HepG2 (cell line): ENCODE measurements around the gene SCIN. TPM values are rescaled to one million over a fixed set of nuclear protein-coding genes. Genes with fewer than 3 reads are reported as not detected.

Experiments used
- ARNT ChIP-seq: fragments of 450-650 bp; IDR thresholded peaks from 2 replicates; pipeline ENCODE4 v1.6.1; 2017
- BHLHE40 ChIP-seq: IDR thresholded peaks from 2 replicates; pipeline ENCODE4 v1.6.1; 2011; ENCODE audit warnings: low read length, improper control_type of control experiment
- MED8 ChIP-seq: sonication (generic); formaldehyde crosslinking; IDR thresholded peaks from 2 replicates; pipeline ENCODE4 v1.8.1; 2023; ENCODE audit warnings: mild to moderate bottlenecking, missing genetic modification reagents; ENCODE audit not compliant: insufficient replicate concordance
- MIXL1 ChIP-seq: IDR thresholded peaks from 2 replicates; pipeline ENCODE4 v1.6.1; 2016
- PPARG ChIP-seq: conservative IDR thresholded peaks from 2 replicates; pipeline ENCODE4 v1.6.1; 2016; ENCODE audit warnings: missing biosample characterization, missing genetic modification reagents
- ZFYVE20 ChIP-seq: sonication (generic); formaldehyde crosslinking; IDR thresholded peaks from 2 replicates; pipeline ENCODE4 v1.8.0; 2023; ENCODE audit warnings: low read depth, mild to moderate bottlenecking, moderate library complexity, missing genetic modification reagents, borderline replicate concordance
- ZNF180 ChIP-seq: sonication (generic); formaldehyde crosslinking; IDR thresholded peaks from 2 replicates; pipeline ENCODE4 v1.4.0; 2020; ENCODE audit warnings: low read depth, missing genetic modification reagents, borderline replicate concordance
- ZNF652 ChIP-seq: IDR thresholded peaks from 2 replicates; pipeline ENCODE4 v1.6.1; 2016; ENCODE audit warnings: low read depth, borderline replicate concordance
- ZNF709 ChIP-seq: sonication (generic); formaldehyde crosslinking; IDR thresholded peaks from 2 replicates; pipeline ENCODE4 v1.5.0; 2020; ENCODE audit warnings: mild to moderate bottlenecking, missing genetic modification reagents
- ZNF768 ChIP-seq: sonication (generic); formaldehyde crosslinking; IDR thresholded peaks from 2 replicates; pipeline ENCODE4 v1.4.0; 2020; ENCODE audit warnings: missing genetic modification reagents
- ZNF788 ChIP-seq: sonication (generic); formaldehyde crosslinking; IDR thresholded peaks from 2 replicates; pipeline ENCODE4 v1.5.0; 2020; ENCODE audit warnings: mild to moderate bottlenecking, missing genetic modification reagents, borderline replicate concordance
- ZNF878 ChIP-seq: sonication (generic); formaldehyde crosslinking; IDR thresholded peaks from 2 replicates; pipeline ENCODE4 v1.8.1; 2023; ENCODE audit warnings: mild to moderate bottlenecking, missing genetic modification reagents, moderate library complexity
- polyA plus RNA-seq, 8 experiments: library from polyadenylated mRNA; depleted of rRNA in 3 of 8; stranded (reverse) in 7 of 8; unstranded in 1 of 8; fragments of >200 nt; fragmentation: Illumina TruSeq in 4 of 8; extraction: Trizol in 4 of 8; gene quantifications; 2 replicates each; pipeline versions ENCODE4 v1.2.1 to v1.2.3, GENCODE V29; 2011 to 2016; ENCODE audit warnings: low read depth in 4 of 8, missing spikeins in 1 of 8, mixed read lengths in 1 of 8; ENCODE audit not compliant: insufficient read depth in 1 of 8
- total RNA-seq, 5 experiments: library from RNA; depleted of rRNA; stranded (reverse); fragments of >200 nt; fragmentation: Illumina TruSeq; extraction: Trizol; gene quantifications; 2 replicates each; pipeline ENCODE4 v1.2.3, GENCODE V29; 2016; ENCODE audit warnings: low read depth in 1 of 5
- TF ChIP-seq, protein P1 (sequence below): sonication (generic); formaldehyde crosslinking; IDR thresholded peaks from 2 replicates; pipeline ENCODE4 v1.5.0; 2020; ENCODE audit warnings: missing genetic modification reagents
- TF ChIP-seq, protein P2 (sequence below): sonication (generic); formaldehyde crosslinking; IDR thresholded peaks from 2 replicates; pipeline ENCODE4 v1.5.0; 2020; ENCODE audit warnings: mild to moderate bottlenecking, missing genetic modification reagents
- TF ChIP-seq, protein P3 (sequence below): sonication (generic); formaldehyde crosslinking; IDR thresholded peaks from 2 replicates; pipeline ENCODE4 v1.4.0; 2020; ENCODE audit warnings: missing genetic modification reagents, mild to moderate bottlenecking, borderline replicate concordance
- TF ChIP-seq, protein P4 (sequence below): sonication (generic); formaldehyde crosslinking; conservative IDR thresholded peaks from 2 replicates; pipeline ENCODE4 v1.4.0; 2020; ENCODE audit warnings: mild to moderate bottlenecking, missing genetic modification reagents, moderate library complexity
- TF ChIP-seq, protein P5 (sequence below): IDR thresholded peaks from 2 replicates; pipeline ENCODE4 v1.6.1; 2016; ENCODE audit warnings: mild to moderate bottlenecking

The SCIN gene
- total and polyA plus RNA-seq, 2 of the 13 experiments (the other 11 are each of a cell fraction or from before 2014, with no cell fraction given) = not detected

DNA sequence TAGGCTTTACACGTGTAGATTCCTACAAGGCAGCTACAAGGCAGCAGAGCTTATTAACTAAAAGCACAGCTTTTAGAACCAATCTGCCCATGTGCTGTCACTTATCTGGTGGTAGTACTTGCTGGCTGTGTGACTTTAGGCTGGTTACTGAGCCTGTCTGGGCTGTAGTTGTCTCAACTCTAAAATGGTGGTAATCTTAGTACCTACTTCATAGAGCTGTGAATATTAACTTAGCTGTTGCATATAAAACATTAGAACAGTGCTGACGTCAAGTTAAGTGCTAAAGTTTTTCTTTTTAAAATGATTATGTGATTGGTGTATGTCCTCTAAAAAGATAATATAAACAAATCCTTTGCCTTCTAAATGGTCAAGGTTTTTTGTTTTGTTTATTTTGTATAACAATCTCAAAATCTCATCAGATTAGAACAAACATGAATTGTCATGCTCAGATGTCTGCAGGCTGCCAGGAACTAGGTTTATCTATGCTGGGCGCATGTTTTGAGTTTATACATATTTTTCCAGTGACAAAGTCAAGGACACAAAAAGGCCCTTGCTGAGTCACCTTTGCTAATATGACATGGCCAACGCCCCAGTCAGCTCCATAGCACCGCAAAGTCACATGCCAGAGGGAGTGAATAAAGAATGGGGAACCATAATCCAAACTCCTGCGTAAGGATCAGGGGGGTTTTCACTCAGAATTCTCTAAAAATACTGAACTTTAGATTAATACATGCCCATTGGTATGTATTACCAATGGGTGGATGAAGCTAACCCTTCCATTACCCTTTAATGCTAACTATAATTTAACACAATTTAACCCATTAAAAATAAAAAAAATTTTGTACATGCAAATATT lies 77.1 kb downstream of the SCIN start (continued):
- TF ChIP-seq ZNF878 (CRISPR knock-in tag) (no peak), ZNF709 (CRISPR knock-in tag) (no peak), ARNT (no peak), MIXL1 (CRISPR knock-in tag) (no peak), ZNF768 (CRISPR knock-in tag) (peak; percentile 92; the same call in 1 of the 2 replicates), ZFYVE20 (CRISPR knock-in tag) (no peak), BHLHE40 (peak; percentile 74), MED8 (CRISPR knock-in tag) (no peak), PPARG (CRISPR knock-in tag) (0 out of 2 replicates have a peak, but pooled peaks have one; percentile 37), ZNF788 (CRISPR knock-in tag) (no peak), ZNF180 (no peak), ZNF652 (no peak)
- TF ChIP-seq, protein P1, sequence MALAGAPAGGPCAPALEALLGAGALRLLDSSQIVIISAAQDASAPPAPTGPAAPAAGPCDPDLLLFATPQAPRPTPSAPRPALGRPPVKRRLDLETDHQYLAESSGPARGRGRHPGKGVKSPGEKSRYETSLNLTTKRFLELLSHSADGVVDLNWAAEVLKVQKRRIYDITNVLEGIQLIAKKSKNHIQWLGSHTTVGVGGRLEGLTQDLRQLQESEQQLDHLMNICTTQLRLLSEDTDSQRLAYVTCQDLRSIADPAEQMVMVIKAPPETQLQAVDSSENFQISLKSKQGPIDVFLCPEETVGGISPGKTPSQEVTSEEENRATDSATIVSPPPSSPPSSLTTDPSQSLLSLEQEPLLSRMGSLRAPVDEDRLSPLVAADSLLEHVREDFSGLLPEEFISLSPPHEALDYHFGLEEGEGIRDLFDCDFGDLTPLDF (CRISPR knock-in tag) = no peak
- TF ChIP-seq, protein P2, sequence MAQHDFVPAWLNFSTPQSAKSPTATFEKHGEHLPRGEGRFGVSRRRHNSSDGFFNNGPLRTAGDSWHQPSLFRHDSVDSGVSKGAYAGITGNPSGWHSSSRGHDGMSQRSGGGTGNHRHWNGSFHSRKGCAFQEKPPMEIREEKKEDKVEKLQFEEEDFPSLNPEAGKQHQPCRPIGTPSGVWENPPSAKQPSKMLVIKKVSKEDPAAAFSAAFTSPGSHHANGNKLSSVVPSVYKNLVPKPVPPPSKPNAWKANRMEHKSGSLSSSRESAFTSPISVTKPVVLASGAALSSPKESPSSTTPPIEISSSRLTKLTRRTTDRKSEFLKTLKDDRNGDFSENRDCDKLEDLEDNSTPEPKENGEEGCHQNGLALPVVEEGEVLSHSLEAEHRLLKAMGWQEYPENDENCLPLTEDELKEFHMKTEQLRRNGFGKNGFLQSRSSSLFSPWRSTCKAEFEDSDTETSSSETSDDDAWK (CRISPR knock-in tag) = no peak
- TF ChIP-seq, protein P3, sequence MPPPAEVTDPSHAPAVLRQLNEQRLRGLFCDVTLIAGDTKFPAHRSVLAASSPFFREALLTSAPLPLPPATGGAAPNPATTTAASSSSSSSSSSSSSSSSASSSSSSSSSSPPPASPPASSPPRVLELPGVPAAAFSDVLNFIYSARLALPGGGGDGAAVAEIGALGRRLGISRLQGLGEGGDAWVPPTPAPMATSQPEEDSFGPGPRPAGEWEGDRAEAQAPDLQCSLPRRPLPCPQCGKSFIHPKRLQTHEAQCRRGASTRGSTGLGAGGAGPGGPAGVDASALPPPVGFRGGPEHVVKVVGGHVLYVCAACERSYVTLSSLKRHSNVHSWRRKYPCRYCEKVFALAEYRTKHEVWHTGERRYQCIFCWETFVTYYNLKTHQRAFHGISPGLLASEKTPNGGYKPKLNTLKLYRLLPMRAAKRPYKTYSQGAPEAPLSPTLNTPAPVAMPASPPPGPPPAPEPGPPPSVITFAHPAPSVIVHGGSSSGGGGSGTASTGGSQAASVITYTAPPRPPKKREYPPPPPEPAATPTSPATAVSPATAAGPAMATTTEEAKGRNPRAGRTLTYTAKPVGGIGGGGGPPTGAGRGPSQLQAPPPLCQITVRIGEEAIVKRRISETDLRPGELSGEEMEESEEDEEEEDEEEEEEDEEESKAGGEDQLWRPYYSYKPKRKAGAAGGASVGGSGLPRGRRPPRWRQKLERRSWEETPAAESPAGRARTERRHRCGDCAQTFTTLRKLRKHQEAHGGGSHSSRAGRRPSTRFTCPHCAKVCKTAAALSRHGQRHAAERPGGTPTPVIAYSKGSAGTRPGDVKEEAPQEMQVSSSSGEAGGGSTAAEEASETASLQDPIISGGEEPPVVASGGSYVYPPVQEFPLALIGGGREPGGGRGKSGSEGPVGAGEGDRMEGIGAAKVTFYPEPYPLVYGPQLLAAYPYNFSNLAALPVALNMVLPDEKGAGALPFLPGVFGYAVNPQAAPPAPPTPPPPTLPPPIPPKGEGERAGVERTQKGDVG (CRISPR knock-in tag) = no peak
- TF ChIP-seq, protein P4, sequence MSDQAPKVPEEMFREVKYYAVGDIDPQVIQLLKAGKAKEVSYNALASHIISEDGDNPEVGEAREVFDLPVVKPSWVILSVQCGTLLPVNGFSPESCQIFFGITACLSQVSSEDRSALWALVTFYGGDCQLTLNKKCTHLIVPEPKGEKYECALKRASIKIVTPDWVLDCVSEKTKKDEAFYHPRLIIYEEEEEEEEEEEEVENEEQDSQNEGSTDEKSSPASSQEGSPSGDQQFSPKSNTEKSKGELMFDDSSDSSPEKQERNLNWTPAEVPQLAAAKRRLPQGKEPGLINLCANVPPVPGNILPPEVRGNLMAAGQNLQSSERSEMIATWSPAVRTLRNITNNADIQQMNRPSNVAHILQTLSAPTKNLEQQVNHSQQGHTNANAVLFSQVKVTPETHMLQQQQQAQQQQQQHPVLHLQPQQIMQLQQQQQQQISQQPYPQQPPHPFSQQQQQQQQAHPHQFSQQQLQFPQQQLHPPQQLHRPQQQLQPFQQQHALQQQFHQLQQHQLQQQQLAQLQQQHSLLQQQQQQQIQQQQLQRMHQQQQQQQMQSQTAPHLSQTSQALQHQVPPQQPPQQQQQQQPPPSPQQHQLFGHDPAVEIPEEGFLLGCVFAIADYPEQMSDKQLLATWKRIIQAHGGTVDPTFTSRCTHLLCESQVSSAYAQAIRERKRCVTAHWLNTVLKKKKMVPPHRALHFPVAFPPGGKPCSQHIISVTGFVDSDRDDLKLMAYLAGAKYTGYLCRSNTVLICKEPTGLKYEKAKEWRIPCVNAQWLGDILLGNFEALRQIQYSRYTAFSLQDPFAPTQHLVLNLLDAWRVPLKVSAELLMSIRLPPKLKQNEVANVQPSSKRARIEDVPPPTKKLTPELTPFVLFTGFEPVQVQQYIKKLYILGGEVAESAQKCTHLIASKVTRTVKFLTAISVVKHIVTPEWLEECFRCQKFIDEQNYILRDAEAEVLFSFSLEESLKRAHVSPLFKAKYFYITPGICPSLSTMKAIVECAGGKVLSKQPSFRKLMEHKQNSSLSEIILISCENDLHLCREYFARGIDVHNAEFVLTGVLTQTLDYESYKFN (CRISPR knock-in tag) = peak; percentile 61
- TF ChIP-seq, protein P5, sequence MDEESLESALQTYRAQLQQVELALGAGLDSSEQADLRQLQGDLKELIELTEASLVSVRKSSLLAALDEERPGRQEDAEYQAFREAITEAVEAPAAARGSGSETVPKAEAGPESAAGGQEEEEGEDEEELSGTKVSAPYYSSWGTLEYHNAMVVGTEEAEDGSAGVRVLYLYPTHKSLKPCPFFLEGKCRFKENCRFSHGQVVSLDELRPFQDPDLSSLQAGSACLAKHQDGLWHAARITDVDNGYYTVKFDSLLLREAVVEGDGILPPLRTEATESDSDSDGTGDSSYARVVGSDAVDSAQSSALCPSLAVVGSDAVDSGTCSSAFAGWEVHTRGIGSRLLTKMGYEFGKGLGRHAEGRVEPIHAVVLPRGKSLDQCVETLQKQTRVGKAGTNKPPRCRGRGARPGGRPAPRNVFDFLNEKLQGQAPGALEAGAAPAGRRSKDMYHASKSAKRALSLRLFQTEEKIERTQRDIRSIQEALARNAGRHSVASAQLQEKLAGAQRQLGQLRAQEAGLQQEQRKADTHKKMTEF (CRISPR knock-in tag) = 0 out of 2 replicates have a peak, but pooled peaks have one; percentile 46
